Stimulated activated CD4-positive, alpha-beta T cell treated with anti-CD3 and anti-CD28 coated beads, Interleukin-2, amount 100 ng/mL, for 48 hours (primary cell): ENCODE data around the gene SSTR1.
"Not testable (repeated sequence)": the region's sequence is repeated elsewhere in the genome, so short reads cannot be mapped to it uniquely, and the experiment has no call there.

ENCODE experiments used
- DNase-seq, 2 donors: peaks; one replicate each; pipeline ENCODE4 v3.0.0-alpha.2; 2020

Gene SSTR1, protein sequence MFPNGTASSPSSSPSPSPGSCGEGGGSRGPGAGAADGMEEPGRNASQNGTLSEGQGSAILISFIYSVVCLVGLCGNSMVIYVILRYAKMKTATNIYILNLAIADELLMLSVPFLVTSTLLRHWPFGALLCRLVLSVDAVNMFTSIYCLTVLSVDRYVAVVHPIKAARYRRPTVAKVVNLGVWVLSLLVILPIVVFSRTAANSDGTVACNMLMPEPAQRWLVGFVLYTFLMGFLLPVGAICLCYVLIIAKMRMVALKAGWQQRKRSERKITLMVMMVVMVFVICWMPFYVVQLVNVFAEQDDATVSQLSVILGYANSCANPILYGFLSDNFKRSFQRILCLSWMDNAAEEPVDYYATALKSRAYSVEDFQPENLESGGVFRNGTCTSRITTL

DNA sequence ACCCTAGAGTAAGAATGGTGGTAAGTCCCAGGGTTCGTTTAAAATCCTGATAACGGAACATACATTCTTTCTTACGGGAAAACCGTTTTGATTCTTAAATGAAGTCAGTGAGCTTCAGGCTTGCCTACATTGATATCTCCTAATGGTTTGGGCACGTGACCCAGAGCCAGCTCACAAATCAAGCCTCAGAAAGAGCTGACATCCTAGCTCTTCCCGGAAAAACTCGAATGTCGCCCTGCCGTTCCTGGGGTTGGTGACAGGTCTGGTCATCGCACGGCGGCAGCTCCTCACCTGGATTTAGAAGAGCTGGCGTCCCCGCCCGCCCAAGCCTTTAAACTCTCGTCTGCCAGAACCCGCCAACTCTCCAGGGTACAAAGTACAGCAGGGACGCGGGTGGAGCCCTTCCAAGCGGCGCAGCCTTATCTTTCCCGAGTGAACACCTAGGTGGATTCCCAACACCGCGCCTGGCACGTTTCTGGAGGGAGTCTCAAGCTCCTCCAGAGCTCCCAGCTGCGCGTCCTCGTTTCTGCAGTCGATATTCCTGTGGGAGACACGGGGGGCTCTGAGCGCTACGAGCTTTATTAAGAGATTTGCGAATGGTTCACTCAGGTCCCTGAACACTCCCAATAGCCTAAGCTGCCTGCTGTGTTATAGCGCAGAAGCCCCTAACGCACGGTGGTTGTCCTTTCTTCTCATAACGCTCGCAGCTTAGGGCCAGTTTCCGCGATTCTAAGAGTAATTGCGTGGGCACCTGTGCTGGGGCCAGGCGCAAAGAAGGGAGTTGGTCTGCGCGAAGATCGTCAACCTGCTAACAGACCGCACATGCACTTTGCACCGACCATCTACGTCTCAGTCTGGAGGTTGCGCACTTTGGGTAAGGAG lies at the start of gene SSTR1:
Gene SSTR1 (plus strand): TSS at position 169 of the 882 bp plus-strand sequence. CDS start 1,486 bp downstream, outside the sequence.
- no peak for DNase-seq

DNA sequence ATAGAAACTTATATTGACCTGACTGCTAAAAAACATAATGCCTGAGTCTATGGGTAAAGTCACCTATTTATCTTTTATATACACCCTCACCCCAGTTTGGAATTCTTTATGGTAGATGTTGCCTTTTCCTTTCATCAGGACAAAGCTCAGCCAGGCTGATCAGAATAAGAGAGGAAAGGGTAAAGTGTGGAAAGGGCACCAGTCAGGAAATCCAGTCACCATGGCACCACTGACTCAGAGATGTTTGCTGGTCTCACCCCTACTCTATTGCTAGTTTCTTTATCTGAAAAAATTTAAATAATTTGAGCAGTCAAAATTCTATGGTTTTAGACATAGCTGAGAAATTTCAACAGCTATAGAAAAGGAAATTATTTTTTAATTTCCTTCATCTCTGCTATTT lies 49.2 kb upstream of the SSTR1 start:
- DNase-seq = no peak

DNA sequence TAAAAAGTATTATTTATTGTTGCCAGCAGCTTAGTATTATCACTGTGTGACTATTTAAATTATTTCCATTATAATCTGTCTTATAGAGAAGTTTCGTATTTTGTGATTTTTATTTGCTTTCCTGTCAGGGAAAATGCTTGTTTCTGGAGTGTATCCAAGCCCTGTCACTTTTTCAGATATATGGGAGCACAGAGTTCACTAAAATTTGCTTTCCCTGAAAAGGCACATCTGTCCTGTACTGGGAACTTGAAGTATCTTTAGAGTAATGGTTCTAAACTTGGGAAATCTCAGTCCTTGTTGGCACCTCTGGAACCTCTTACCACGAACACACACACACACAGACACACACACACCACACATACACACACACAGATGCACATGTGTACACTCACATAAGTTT lies 39.3 kb upstream of the SSTR1 start:
- DNase-seq = no peak

DNA sequence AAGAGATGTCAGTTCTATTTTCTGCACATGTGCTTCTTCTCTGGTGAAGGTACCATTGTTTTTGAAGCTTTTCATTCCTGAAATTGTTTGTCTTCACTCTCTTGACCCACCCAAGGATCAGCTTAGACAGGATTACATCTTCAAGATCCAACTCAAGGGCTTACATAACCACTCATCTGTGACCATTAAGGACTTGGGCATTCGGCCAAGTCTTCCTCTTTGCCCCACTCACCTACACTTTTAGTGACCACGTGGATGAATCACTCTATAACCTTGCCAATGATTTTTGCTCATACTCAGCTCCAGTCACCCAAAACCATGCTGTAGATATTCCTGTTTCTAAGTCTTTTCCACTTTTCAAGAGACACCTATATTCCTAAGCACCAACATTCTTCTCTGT lies 36.5 kb upstream of the SSTR1 start:
- DNase-seq = no peak

DNA sequence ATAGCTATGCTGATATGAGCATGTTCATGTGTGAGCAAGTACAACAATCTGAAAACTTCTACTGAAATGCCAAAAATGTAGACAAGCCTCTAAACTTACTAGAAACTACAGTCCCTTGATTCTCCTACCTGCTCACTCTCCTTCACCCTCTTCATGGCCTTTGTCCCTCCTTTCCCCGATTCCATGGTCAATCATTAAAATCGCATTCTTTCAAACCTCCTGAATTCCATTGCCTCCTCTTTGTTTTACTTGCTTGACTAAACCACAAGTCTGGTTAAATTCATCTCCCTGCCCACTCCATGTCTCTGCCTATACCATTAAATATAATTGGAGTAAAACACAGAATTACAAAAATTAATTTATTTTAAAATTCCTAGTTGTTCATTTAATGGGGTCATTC lies 33.0 kb upstream of the SSTR1 start:
- no peak for DNase-seq

DNA sequence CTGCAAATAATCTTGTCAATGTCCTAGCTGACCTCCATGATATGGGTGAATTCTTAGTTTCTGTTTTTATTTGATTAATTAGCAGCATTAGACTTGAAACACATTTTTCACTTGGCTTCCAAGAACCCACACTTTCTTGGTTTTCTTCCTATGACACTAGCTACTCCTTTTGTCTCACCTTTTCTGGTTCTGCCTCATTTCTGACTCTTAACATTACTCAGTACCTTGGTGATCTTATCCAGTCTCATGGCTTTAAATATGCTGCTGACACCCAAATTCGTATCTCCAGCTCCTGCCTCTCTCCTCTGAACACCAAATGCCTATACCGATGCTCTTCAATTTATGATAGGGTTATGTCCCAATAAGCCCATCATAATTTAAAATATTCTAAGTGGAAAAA lies 32.0 kb upstream of the SSTR1 start:
- no peak for DNase-seq

DNA sequence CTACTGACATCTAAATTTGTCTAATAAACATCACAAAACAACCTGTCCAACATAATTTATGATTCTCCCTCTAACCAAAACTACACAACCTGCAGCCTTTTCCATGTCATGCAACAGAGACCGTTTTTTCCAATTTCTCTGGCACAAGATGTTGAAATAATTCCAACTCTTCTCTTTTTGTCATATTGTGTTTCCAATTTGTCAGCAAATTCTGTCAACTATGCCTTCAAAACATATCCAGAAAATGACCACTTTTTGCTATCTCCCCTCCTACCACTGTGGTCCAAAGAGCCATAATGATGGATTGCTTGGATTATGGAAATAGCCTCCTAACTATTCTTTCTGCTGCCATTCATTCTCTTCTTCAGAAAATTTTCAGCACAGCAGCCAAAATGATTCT lies 31.3 kb upstream of the SSTR1 start:
- DNase-seq = no peak

DNA sequence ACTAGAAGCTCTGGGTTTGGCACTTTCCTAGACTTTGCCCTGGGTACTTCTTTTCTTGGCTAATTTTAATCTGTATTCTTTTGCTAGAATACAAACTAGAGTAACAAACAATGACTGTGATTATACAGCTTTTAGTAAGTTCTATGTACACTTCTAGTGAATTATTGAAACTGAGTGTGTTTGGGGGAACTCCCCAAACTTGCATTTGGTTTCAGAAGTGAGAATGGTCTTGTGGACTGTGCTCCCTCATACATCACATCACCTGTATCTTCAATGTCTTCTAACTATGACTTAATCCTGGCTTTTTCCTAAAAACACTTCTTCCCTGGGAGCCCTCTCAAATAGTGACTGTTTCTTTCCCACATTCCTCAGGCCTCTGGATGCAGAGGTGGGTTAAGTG lies 23.6 kb upstream of the SSTR1 start:
- DNase-seq = no peak

DNA sequence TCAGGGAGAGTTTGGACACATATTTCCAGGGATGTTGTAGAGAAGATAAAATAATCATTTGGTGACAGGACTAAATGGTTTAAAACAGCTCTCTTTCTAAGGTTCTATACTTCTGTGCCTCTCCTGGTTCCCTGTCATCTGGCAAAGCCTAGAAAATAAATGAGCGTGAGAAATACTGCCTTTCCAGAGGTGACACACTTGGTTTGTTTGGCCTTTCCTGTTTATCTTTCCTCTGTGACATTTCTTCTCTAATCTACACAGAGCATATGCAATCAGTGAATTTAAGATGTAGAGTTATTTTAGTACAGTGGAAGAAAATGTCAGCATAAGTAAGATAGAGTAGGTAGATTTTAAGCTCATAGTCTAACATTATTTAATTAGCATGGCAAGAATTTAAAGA lies 22.0 kb upstream of the SSTR1 start:
- no peak for DNase-seq

DNA sequence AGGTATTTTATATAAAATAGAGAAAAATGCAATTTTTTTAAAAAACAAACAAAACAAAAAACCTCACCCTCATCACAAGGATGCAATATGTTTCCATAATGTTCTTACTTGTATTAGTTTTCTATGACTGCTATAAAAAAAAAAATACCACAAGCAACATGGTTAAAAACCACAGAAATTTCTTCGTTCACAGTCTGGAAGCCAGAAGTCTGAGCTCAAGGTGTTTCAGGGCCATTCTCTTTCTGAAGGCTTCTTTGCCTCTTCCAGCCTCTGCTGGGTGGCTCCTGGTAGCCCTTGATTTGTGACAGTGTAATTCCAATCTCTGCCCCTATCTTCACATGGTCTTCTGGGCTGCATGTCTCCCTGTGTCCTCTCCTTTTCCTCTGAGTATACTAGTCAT lies 21.5 kb upstream of the SSTR1 start:
- DNase-seq = no peak

DNA sequence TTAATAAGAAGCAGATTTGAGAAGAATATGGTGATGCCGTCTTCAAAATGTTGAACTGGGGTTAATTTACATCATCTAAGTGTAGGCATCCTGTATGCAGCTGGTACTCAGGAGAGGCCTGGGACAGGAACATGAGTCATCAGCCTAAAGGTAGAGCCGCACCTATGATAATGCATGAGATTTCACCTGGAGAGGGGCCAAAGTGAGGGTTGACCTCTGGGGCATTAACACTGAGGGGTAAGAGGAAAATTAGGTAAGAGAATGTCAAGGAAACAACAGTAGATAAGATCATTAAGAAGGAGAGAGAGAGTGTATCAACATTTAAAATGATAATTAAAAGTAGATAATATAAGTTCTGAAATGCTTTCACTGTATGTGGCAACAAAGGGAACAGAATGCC lies 20.2 kb upstream of the SSTR1 start:
- DNase-seq = no peak

DNA sequence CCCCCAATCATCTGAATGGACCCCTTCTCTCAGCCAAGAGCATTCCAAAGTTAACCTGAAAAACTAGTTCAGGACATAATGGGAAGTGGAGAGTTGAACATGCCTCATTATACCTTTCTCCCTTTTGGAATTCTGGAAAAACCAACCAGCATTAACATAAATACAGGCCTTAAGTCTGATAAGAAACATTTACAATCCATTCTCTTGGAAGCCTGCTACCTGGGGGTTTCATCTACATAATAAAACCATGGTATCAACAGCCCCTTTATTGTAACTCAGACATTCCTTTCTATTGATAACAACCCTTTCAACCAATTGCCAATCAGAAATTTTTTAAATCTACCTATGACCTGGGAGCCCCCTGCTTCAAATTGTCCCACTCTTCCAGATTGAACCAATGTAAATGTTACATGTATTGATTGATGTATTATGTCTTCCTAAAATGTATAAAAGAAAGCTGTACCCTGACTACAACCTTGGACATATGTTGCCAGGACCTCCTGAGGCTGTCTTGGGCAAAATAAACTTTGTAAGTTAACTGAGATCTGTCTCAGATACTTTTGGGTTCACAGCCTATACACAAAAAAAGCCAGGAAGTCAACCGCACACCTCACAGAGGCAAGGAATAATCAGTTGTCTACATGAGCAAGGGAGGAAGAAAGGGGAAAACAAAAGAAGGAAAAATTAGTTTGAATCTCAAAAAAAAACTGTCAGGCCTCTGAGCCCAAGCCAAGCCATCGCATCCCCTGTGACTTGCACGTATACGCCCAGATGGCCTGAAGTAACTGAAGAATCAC lies 17.6 kb upstream of the SSTR1 start:
- no peak for DNase-seq

DNA sequence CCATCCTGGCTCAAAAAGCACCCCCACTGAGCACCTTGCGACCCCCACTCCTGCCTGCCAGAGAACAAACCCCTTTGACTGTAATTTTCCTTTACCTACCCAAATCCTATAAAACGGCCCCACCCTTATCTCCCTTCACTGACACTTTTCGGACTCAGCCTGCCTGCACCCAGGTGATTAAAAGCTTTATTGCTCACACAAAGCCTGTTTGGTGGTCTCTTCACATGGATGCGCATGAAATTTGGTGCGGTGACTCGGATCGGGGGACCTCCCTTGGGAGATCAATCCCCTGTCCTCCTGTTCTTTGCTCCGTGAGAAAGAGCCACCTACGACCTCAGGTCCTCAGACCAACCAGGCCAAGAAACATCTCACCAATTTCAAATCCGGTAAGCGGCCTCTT lies 16.9 kb upstream of the SSTR1 start:
- not testable (repeated sequence) for DNase-seq

DNA sequence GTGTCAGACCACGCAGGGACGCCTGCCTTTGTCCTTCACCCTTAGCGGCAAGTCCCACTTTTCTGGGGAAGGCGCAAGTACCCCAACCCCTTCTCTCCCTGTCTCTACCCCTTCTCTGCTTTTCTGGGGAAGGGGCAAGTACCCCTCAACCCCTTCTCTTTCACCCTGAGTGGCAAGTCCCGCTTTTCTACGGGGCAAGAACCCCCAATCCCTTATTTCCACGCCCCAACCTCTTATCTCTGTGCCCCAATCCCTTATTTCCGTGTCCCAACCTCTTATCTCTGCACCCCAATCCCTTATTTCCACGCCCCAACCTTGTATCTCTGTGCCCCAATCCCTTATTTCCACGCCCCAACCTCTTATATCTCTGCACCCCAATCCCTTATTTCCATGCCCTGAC lies 16.2 kb upstream of the SSTR1 start:
- DNase-seq = not testable (repeated sequence)

DNA sequence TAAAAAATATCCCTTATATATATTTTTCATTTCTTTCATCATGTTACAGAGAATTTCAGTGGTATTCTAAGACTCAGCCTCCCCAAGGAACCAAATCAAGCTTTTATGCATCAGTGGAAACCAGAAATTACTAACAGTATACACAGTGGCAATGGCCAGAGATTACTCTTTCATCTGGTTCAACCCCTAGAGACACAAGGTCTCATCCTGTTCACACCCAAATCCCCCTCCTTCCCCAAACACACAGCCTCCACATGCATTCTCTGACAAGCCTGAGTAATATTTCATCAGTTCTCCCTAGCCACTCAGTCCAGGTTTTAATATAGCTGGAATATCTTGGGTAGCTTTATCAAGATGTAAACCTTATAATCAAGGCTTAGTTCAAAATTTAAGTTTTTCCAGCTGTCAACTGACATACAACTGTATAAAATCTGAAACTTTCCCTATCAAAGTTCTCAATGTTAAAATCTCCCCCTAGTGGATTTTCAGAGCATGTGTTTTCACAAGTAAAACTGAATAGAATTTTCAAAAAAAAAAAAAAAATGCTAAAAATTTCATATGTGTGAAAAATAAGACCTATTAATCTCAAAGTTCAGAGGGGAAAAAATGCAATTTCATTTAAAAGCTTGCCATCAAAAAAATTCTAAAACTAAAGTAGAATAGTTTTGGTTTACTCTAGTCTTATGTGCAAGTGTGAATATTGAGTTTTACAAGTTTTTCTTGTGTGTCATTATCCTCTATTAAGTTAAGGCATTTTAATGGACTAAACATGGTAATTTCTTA lies 10.5 kb upstream of the SSTR1 start:
- no peak for DNase-seq

DNA sequence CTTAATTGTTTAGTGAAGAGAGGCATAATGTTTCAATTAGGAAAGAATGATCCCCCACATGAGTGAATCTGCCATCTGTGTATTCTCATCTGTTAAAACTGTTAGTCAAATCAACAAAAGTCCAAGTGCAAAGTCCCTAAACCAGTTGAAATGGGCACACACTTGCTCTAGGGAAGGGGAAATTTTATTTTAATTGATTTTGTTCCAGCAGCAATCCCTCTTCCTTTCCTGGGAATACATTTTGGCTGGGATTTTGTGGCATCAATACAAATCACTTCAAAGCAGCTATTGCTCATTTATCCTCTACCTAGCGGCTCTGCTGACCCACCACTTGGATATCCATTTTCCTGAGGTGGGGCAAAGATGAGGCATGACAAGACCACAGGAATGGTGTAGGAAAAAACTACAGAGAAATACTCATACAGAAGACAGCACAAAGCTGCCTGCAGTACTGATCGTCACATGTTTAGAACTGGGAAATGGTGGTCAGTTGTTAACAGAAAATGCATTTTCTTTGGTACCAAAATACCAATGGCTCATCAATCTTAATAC lies 9.8 kb upstream of the SSTR1 start:
- no peak for DNase-seq

DNA sequence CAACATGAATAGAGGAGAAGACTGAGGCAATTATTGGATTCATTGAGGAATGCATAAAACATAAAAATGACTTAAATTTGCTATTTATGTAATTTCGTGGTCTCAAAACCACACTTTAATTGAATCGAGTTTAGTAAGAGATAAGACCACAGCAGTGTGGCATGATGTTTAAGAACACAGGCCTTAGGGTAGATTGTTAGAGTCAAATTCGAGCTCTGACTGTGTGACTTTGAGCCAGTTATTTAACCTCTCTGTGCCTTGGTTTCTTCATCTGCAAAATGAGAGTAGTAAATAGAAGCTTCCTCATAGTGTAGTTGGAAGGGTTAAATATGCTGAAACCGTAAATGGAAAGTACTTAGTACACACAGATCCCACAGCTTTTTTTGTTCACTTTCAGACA lies 9.3 kb upstream of the SSTR1 start:
- DNase-seq = no peak

DNA sequence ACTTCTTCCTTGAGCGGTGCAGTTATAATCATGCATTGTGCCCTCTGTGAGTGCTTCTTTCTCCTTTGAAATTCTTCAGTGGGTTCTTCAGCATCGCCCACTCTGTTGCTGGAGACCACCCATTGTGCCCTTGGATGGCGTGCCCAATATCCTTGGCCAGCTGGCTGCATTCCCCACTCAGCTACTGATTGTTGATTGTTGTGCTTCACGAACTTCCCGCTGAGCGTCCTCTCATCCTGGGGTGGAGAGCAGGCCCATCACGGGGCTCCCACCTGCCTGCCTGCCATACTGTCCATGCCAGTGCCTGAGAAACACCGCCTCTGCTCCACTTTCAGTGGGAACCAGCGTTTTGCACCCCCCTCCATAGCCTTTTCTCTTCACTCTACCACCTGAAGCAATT lies 8.6 kb upstream of the SSTR1 start:
- DNase-seq = no peak

DNA sequence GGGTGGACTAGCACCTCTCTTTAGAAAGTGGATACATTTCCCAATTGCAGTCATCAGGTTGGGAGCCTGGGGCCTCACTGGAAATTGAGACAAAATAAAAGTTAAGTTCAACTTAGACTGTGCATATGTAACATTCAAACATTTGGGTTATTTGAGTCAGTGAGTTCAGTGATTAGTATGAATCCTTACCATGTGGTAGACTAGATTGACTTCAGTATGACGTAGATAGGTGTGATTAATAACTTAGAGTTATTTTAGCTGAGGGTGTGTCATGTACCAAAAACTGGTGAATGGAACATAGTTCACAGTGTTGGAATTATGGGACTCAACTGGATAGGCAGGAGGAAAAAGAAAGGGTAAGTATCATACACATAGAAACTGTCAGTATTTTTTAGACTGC lies 8.0 kb upstream of the SSTR1 start:
- DNase-seq = no peak

DNA sequence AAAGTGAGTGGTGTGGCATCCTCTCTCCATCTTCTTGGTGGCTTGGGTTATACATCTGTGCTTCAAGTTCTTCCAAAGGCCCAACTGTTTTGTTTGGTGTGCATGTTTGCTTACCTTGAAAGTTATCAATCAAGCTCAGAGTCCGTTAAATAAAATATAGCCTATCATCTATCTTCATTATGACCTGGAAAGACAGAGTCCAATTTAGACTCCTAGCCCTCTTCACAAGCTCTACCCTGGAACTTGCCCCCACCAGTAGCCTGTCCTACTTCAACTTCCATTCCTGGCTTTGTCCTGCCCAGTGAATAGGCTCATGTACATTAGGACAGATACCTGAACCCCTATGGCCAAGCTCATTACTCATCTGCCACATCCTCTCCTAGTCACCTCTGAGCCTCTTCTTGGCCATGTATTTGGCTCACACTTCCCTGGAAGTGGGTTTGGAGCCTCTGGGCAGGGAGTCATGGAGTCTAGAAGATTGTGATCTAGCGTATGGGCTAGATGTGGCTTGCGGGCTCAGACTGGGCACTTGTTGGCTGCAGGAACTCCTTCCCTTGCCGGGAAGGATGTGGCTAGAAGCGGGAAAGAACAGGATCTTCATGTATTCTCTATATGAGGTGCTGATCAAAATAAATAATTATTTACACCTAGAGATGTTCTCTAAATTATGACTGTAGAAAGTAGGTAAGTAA lies 6.4 kb upstream of the SSTR1 start:
- DNase-seq = no peak

DNA sequence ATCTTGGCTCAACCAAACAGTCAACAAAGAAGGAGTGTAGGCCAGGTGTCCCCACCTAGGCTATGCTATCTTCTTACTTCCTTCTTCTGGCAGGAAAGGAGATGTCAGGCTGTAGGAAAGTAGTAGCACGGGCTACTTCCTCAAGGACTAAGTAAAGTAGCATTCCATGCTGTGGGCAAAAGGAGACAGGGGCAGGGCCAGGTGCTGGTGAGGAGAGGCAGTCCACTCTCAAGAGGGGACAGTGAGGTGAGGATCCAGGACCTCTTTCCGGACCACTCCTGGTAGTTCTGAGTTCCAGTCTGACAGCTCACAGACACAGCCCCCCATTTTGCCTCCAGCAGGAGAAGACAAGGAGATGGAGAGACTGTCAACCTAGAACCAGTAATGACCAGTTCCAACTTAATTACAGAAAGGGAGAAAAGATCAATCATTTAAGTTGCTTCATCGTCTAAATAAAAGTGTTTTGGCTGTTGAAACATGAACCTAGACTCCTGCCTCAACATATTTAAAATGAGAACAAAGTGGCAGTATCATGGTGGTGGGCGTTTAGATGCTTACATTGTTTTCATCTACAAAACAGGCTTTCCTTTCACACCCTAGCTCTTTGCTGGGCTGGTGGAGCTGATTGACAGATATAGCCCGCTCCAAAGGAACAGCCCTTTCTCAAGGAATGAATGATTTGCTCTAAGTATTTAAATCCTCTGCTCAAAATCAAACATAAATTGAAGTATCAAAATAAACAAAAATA lies 5.1 kb upstream of the SSTR1 start:
- DNase-seq = no peak
